CD14-positive monocyte (primary cell): ENCODE data around the gene COL11A1. TPM values are rescaled to one million over a fixed set of nuclear protein-coding genes. Genes with fewer than 3 reads are reported as not detected.

Source experiments
- DNase-seq, 3 donors: peaks; one replicate each; pipeline ENCODE4 v3.0.0-alpha.2; 2011 to 2022
- H2AFZ ChIP-seq: 2 replicates; pipeline ENCODE4 v1.6.0; 2012; ENCODE audit warnings: mild to moderate bottlenecking, low read depth, low read length, inconsistent platforms; ENCODE audit not compliant: insufficient read depth, poor library complexity, severe bottlenecking
- H3K27ac ChIP-seq, 2 donors: 1 replicate in 1 of 2; 2 replicates in 1 of 2; pipeline ENCODE4 v1.5.1; 2012 to 2013; ENCODE audit warnings: low read length in 2 of 2, control low read depth in 1 of 2, inconsistent platforms in 1 of 2, low read depth in 1 of 2, mild to moderate bottlenecking in 1 of 2
- H3K27me3 ChIP-seq, 2 donors: one replicate each; pipeline versions ENCODE4 v1.6.0 to v1.6.1; 2011 to 2013; ENCODE audit warnings: low read length in 2 of 2; ENCODE audit not compliant: control insufficient read depth in 2 of 2, insufficient read depth in 2 of 2
- H3K36me3 ChIP-seq, 2 donors: replicated peaks in 1 of 2; 1 replicate in 1 of 2; 2 replicates in 1 of 2; pipeline versions ENCODE4 v1.5.1 to v1.6.1; 2012 to 2013; ENCODE audit warnings: low read length in 2 of 2, control low read depth in 1 of 2, inconsistent platforms in 1 of 2, mild to moderate bottlenecking in 1 of 2; ENCODE audit not compliant: insufficient read depth in 2 of 2, control insufficient read depth in 1 of 2
- H3K4me1 ChIP-seq, 2 donors: 1 replicate in 1 of 2; 2 replicates in 1 of 2; pipeline versions ENCODE4 v1.5.1 to v1.6.1; 2012 to 2013; ENCODE audit warnings: low read length in 2 of 2, control low read depth in 1 of 2, inconsistent platforms in 1 of 2, mild to moderate bottlenecking in 1 of 2, moderate library complexity in 1 of 2; ENCODE audit not compliant: insufficient read depth in 2 of 2, control insufficient read depth in 1 of 2
- H3K4me2 ChIP-seq: replicated peaks from 2 replicates; pipeline ENCODE3; 2012; ENCODE audit warnings: low read length, moderate library complexity, mild to moderate bottlenecking; ENCODE audit not compliant: poor library complexity, severe bottlenecking; ENCODE audit errors: extremely low read depth
- H3K4me3 ChIP-seq, 3 experiments: fragments of 200-600 bp in 1 of 3; sonication (generic) in 1 of 3; replicated peaks in 1 of 3; 1 replicate in 2 of 3; 2 replicates in 1 of 3; pipeline ENCODE4 v1.5.1; 2011 to 2013; ENCODE audit warnings: low read length in 3 of 3, mild to moderate bottlenecking in 3 of 3, control low read depth in 2 of 3, low read depth in 2 of 3, inconsistent platforms in 1 of 3, moderate library complexity in 1 of 3
- H3K79me2 ChIP-seq: 2 replicates; pipeline ENCODE4 v1.6.0; 2012; ENCODE audit warnings: mild to moderate bottlenecking, control low read depth, inconsistent platforms, low read length, moderate library complexity; ENCODE audit not compliant: insufficient read depth
- H3K9ac ChIP-seq: 2 replicates; pipeline ENCODE4 v1.6.0; 2017; ENCODE audit warnings: low read length, mild to moderate bottlenecking; ENCODE audit not compliant: insufficient read depth, poor library complexity, severe bottlenecking
- H3K9me3 ChIP-seq, 2 donors: replicated peaks in 1 of 2; 1 replicate in 1 of 2; 2 replicates in 1 of 2; pipeline versions ENCODE4 v1.5.1 to v1.6.1; 2012 to 2013; ENCODE audit warnings: low read length in 2 of 2, control low read depth in 1 of 2; ENCODE audit not compliant: control insufficient read depth in 1 of 2, insufficient read depth in 1 of 2
- H4K20me1 ChIP-seq: 2 replicates; pipeline ENCODE4 v1.6.0; 2012; ENCODE audit warnings: mild to moderate bottlenecking, low read length, control low read depth, moderate library complexity; ENCODE audit not compliant: insufficient read depth
- H3K27ac Mint-ChIP-seq, 7 donors: one replicate each; pipeline ENCODE4 v1.8.0; 2020; ENCODE audit warnings: mild to moderate bottlenecking in 7 of 7, mixed read lengths in 7 of 7, moderate library complexity in 6 of 7, inconsistent platforms in 2 of 7
- H3K27me3 Mint-ChIP-seq, 3 donors: one replicate each; pipeline ENCODE4 v1.8.0; 2021 to 2022; ENCODE audit warnings: low read depth in 3 of 3, mild to moderate bottlenecking in 3 of 3, mixed read lengths in 3 of 3, moderate library complexity in 3 of 3, inconsistent platforms in 1 of 3
- H3K36me3 Mint-ChIP-seq, 2 donors: one replicate each; pipeline ENCODE4 v1.8.0; 2020; ENCODE audit warnings: mixed read lengths in 2 of 2, inconsistent platforms in 1 of 2, mild to moderate bottlenecking in 1 of 2
- H3K4me1 Mint-ChIP-seq: one replicate; pipeline ENCODE4 v1.8.0; 2020; ENCODE audit warnings: mild to moderate bottlenecking, mixed read lengths
- H3K4me3 Mint-ChIP-seq, 2 donors: one replicate each; pipeline ENCODE4 v1.8.0; 2020; ENCODE audit warnings: mild to moderate bottlenecking in 2 of 2, mixed read lengths in 2 of 2, moderate library complexity in 1 of 2
- H3K9me3 Mint-ChIP-seq, 7 donors: one replicate each; pipeline ENCODE4 v1.8.0; 2020 to 2022; ENCODE audit warnings: mixed read lengths in 7 of 7, mild to moderate bottlenecking in 6 of 7, moderate library complexity in 6 of 7, inconsistent platforms in 2 of 7
- WGBS: methylation state at CpG from one replicate; pipeline ENCODE4 v1.1.5; 2013; ENCODE audit warnings: missing lambda C conversion rate; ENCODE audit not compliant: insufficient coverage; 5-methylcytosine and 5-hydroxymethylcytosine counted together
- intact Hi-C, 2 donors: fragments of 100-400 bp; cut with micrococcal nuclease; formaldehyde crosslinking; loops; one replicate each; pipeline versions ENCODE4 v1.15.0 to v1.15.1; 2023
- polyA plus RNA-seq, 3 donors: library from polyadenylated mRNA; depleted of rRNA in 1 of 3; unstranded in 2 of 3; stranded (reverse) in 1 of 3; fragments of 300-500 nt in 2 of 3; fragments of >200 nt in 1 of 3; fragmentation: Illumina TruSeq in 2 of 3; gene quantifications; 1 replicate in 2 of 3; 2 replicates in 1 of 3; pipeline ENCODE4 v1.2.3, GENCODE V29; 2012 to 2021
- TF ChIP-seq, protein P1 (sequence below): fragments of 200-600 bp; IDR thresholded peaks from one replicate; pipeline ENCODE4 v1.8.0; 2022; ENCODE audit warnings: antibody characterized with exemption, mild to moderate bottlenecking

The COL11A1 gene
- polyA plus RNA-seq, 3 donors: not detected

DNA sequence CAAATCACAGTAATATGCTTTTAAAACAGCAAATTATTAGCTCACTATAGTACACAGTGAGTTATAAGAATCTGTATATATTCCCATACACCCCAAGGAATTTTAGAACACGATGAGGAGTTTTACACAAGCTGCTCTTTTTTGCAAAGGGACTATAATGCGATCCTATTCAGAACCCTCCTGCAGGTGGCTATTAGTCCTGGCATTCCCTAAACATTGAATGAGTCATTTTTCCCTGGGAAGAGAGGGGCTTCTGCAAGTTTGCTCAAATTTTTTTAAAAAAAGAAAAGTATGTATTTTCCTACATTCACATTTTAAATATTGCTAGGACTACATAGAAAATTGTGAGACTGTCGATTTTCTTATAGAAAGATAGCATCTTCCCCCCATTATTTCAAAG lies 106.3 kb downstream of the COL11A1 start:
- H3K27ac ChIP-seq: no peak overlapping the region
- WGBS: no CpG with 5 or more reads among the region's 3 CpGs
- Mint-ChIP-seq H3K4me1 (no peaks in the 10 kb centered on the region), H3K4me3 (no peak overlapping the region), H3K27ac (peak overlapping the region in 1 of 7 donors; percentile 27), H3K36me3 (no peaks in the 10 kb centered on the region), H3K27me3 (no peaks in the 10 kb centered on the region), H3K9me3 (no peaks in the 10 kb centered on the region)
- no peak for DNase-seq
- no peaks in the 10 kb centered on the region for H3K4me1 ChIP-seq
- H2AFZ ChIP-seq: no peak overlapping the region
- H3K79me2 ChIP-seq: no peaks in the 10 kb centered on the region
- H3K9me3 ChIP-seq: no peaks in the 10 kb centered on the region
- no peak overlapping the region for H3K4me3 ChIP-seq
- H3K4me2 ChIP-seq: no peak overlapping the region
- intact Hi-C loops: no loop called here
- H4K20me1 ChIP-seq: no peaks in the 10 kb centered on the region
- no peaks in the 10 kb centered on the region for H3K27me3 ChIP-seq
- H3K36me3 ChIP-seq: no peaks in the 10 kb centered on the region
- no peak overlapping the region for H3K9ac ChIP-seq
- TF ChIP-seq, protein P1, sequence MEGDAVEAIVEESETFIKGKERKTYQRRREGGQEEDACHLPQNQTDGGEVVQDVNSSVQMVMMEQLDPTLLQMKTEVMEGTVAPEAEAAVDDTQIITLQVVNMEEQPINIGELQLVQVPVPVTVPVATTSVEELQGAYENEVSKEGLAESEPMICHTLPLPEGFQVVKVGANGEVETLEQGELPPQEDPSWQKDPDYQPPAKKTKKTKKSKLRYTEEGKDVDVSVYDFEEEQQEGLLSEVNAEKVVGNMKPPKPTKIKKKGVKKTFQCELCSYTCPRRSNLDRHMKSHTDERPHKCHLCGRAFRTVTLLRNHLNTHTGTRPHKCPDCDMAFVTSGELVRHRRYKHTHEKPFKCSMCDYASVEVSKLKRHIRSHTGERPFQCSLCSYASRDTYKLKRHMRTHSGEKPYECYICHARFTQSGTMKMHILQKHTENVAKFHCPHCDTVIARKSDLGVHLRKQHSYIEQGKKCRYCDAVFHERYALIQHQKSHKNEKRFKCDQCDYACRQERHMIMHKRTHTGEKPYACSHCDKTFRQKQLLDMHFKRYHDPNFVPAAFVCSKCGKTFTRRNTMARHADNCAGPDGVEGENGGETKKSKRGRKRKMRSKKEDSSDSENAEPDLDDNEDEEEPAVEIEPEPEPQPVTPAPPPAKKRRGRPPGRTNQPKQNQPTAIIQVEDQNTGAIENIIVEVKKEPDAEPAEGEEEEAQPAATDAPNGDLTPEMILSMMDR: no peak

DNA sequence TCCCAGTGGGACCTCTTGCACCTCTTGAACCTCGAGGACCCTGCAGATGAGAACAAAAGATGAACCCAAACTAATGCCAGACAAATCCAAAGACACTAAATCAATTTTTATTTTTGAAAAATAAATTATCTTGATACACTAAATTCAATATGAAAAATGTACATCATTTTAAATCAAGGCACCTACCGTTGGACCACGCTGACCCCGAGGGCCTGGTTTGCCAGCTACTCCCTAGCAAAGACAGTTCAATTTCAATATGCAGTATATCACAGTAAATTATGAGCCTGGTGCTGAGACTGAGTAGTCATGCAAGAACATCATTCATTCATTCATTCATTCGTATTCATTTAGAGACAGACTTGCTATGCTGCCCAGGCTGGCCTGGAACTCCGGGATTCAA lies 129.4 kb downstream of the COL11A1 start:
- 92% methylated on average over 4 of the region's 6 CpGs for WGBS
- no peaks in the 10 kb centered on the region for H3K4me1 Mint-ChIP-seq
- no peak overlapping the region for H3K27ac Mint-ChIP-seq
- DNase-seq: no peak
- Histone ChIP-seq H3K4me2 (no peak overlapping the region), H3K27ac (no peak overlapping the region), H3K4me3 (no peak overlapping the region), H3K9me3 (no peaks in the 10 kb centered on the region), H4K20me1 (no peaks in the 10 kb centered on the region), H2AFZ (no peak overlapping the region), H3K4me1 (no peaks in the 10 kb centered on the region), H3K79me2 (no peaks in the 10 kb centered on the region), H3K36me3 (no peaks in the 10 kb centered on the region), H3K27me3 (no peaks in the 10 kb centered on the region), H3K9ac (no peak overlapping the region)
- H3K27me3 Mint-ChIP-seq: no peaks in the 10 kb centered on the region
- TF ChIP-seq, protein P1: no peak
- no peaks in the 10 kb centered on the region for H3K36me3 Mint-ChIP-seq
- no peaks in the 10 kb centered on the region for H3K9me3 Mint-ChIP-seq
- intact Hi-C loops: no loop called here
- no peak overlapping the region for H3K4me3 Mint-ChIP-seq
